Stromal cell of bone marrow (primary cell): ENCODE data around the gene GUCA1A.
"Not testable (repeated sequence)": the region's sequence is repeated elsewhere in the genome, so short reads cannot be mapped to it uniquely, and the experiment has no call there.

Source experiments
- DNase-seq: peaks from one replicate; pipeline ENCODE4 v3.0.0-alpha.2; 2012; ENCODE audit warnings: low read depth

The GUCA1A gene

GRCh38 chr6:42177514-42178364, 4.6 kb downstream of the GUCA1A start:
- no peak for DNase-seq

- no peak for DNase-seq
These were observed 6.2 kb downstream of the GUCA1A start for GRCh38 chr6:42179261-42179944.

GRCh38 chr6:42179945-42180313, 6.8 kb downstream of the GUCA1A start:
- no peak for DNase-seq

GRCh38 chr6:42182101-42182500, 8.9 kb downstream of the GUCA1A start:
- no peak for DNase-seq

- no peak for DNase-seq
These were observed 11.3 kb downstream of the GUCA1A start for GRCh38 chr6:42184475-42184874.

GRCh38 chr6:42185597-42185996, 12.4 kb downstream of the GUCA1A start:
- DNase-seq = no peak

GRCh38 chr6:42188406-42188805, 15.2 kb downstream of the GUCA1A start:
- DNase-seq = no peak

DNA sequence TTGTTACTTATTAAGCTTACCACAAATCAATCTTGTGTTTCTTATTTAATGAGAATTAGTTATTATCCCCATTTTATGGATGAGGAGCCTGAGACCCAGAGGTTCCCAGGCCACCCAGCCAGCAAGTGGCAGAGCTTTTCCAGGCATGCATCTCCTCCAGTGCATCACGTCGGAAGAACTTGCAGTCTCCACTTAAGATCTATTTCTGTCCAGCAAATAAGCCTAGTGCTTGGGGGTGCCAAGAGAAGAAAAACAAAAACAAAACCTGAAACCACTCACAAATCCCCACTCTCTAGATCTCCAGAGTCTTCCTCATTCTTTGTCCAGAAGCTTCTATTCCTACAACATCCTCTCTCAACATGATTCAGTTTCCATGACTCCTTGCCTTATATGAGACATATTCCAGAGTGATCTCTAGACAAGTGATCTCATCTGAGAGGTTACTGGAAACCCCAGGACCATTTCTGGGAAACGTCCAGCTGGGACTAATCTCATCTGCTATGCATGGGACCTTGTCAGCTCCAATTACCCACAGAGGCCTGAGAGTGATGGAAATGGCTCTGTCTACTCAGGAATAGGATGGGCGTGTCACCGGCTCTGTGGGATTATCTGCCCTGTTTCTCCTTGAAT, 17.5 kb downstream of the GUCA1A start:
- peak; percentile 69 for DNase-seq

DNA sequence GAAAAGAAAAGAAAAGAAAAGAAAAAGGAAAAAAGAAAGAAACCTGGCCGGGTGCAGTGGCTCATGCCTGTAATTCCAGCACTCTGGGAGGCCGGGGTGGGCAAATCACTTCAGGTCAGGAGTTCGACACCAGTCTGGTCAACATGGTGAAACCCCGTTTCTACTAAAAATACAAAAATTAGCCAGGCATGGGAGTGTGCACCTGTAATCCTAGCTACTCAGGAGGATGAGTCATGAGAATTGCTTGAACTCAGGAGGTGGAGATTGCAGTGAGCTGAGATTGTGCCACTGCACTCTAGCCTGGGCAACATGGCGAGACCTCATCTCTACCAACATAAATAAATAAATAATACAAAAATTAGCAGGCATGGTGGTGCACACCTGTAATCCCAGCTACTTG, 19.2 kb downstream of the GUCA1A start:
- not testable (repeated sequence) for DNase-seq

DNA sequence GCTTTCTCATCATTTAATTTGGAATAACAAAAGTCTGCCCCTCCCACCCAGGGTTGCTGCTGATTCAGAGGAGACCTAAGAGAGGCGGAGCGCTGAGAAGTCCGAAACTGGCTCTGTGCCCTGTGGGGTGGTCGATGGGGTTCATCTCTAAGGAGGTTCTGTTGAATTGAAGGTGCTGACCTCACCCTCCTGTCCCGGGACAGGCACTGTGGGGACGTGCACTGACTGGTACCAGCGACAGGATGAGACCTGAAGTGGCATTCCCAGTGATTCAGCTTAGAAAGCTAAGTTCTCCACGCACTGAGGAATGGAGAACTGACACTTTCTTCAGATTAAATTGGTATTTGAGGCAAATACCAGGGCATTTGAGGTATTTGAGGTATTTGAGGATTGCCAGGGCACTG, 20.3 kb downstream of the GUCA1A start:
- DNase-seq = no peak

GRCh38 chr6:42194056-42194455, 20.9 kb downstream of the GUCA1A start:
- DNase-seq = no peak

DNA sequence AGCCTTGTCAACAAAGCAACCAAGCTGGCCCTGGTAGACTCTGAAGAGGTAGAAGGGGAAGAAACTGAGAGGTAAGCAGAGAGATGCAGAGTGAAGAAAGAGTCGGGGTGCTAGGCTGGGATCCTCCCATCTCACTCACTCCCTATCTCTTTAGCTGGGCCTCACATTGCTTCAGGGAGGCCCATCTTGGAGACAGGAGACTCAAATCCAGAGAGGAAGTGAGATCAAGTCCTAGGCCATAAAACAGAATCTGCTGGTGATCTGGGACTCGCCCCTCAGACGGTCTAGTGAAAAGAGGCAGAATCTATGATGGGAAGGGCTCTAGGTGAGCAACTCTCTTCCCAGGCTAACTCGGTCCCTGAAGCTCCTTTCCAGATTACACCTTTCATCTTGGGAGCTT, 22.3 kb downstream of the GUCA1A start:
- DNase-seq = no peak

GRCh38 chr6:42197555-42198362, 24.6 kb downstream of the GUCA1A start:
- DNase-seq = peak; percentile 40

DNA sequence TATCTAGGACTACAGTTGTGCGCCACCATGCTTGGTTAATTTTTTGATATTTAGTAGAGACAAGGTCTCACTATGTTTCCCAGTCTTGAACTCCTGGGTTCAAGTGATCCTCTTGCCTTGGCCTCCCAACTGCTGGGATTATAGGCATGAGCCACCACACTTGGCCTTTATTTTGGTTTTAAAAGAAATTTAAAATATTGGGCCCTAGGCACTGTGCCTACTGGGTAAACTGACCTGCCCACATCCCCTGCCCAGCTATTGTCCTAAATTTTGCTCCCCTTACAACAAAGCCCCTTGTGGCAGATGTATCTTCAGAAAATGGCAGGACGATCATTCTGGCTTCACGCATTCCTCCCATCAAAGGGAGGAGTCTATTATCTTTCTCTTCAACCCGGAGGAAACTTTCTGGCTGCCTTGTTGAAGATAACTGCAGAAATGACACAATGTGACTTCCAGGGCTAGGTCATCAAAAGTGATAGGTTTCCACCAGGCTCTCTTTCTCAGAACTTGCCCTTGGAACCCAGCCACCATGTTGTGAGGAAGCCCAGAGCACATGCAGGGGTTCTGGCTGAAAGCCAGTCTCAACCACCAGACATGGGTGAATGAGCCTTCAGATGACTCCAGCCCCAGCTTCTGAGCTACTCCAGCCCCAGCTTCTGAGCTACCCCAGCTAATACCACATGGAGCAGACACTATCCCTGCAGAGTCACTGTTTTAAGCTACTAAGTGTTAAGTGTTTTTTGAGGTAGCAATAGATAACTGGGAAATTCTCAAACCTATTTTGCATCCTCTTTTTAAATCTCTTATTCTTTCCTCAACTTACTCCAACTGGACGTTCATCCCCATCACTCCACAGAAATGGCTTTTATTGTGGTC, 26.2 kb downstream of the GUCA1A start:
- DNase-seq = no peak

DNA sequence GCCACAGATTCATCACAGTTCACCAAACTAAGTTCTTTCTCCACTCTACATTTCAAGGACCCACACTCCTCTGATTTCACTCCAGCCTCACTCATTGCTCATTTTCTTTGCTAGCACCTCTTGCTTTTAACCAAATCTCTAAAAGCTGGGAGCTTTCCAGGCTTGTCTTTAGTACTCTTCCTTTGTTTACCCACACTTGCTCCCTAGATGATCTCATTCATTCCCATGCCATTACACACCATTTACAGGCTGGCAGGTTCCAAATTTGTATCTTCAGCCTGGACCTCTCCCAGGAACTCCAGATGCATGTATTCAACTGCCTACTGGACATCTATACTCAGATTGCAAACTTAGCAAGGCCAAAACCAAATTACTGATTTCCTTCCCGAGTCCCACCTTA, 26.9 kb downstream of the GUCA1A start:
- DNase-seq = peak; percentile 92

GRCh38 chr6:42201382-42201781, 28.2 kb downstream of the GUCA1A start:
- DNase-seq = no peak

DNA sequence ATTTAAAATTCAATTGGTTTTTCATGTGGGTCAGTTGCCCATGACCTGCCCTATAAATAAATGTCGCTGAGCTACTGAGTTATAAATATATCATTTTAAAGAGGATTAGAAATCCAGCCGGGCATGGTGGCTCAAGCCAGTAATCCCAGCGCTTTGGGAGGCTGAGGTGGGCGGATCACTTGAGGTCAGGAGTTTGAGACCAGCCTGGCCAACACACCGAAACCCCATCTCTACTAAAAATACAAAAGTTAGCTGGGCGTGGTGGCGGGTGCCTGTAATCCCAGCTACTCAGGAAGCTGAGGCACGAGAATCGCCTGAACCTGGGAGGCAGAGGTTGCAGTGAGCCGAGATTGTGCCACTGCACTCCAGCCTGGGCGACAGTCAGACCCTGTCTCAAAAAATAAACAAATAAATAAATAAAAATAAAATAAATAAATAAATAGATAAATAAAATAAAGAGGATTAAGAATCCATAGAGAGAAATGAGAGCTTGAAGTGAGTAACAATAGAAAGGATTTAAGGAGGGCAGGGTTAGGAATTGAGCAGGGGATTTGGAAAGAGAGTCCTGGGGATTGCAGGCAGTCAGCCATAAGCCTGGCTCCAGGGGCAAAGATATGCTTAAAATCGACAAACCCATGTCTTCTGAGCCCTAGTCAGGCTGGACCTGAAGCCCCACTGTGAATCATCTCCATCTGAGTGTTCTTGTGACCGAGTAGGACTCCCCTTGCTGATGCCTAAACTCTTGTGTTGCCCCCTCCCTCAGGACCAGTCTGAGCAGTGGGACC, 29.2 kb downstream of the GUCA1A start:
- DNase-seq = not testable (repeated sequence)

- DNase-seq = no peak
These were observed 30.0 kb downstream of the GUCA1A start for GRCh38 chr6:42203183-42203582.

- no peak for DNase-seq
These were observed 31.7 kb downstream of the GUCA1A start for GRCh38 chr6:42204768-42205282.

GRCh38 chr6:42207559-42207958, 34.4 kb downstream of the GUCA1A start:
- DNase-seq = not testable (repeated sequence)
